ENCODE data around the gene PLCB2.

The PLCB2 gene

GRCh38 chr15:40242213-40242599 is 65.5 kb downstream of the PLCB2 start:
- H3K4me3 ChIP-seq (ENCODE audit: low read depth, low read length), result no peak overlapping the region
- CTCF ChIA-PET, result interaction anchor here (1.5 to 49.7 kb wide), 4 partner anchors 11 to 29 kb away, joined by 3 to 1718 read pairs (median 32); no protein-coding TSS in a partner anchor
- POLR2A ChIA-PET, result no interaction called here
- no peak for TF ChIP-seq CTCF (IDR thresholded peaks at IDR 0.05; ENCODE audit: insufficient read depth, low read length, missing control alignments)
- DNase-seq (ENCODE audit: low read depth, low spot score), result no peak

- CTCF ChIA-PET, result interaction anchor here (1.3 to 49.7 kb wide), 4 partner anchors 8 to 29 kb away, joined by 6 to 1718 read pairs (median 32); no protein-coding TSS in a partner anchor
- no peak for TF ChIP-seq CTCF (IDR thresholded peaks at IDR 0.05; ENCODE audit: insufficient read depth, low read length, missing control alignments)
- POLR2A ChIA-PET, result no interaction called here
Measured at GRCh38 chr15:40241269-40242212, 66.2 kb downstream of the PLCB2 start.

GRCh38 chr15:40240619-40241221 is 67.0 kb downstream of the PLCB2 start:
- no peak overlapping the region for H3K4me3 ChIP-seq (ENCODE audit: low read depth, low read length)
- no peak for DNase-seq (ENCODE audit: low read depth, low spot score)
- TF ChIP-seq CTCF (IDR thresholded peaks at IDR 0.05; ENCODE audit: insufficient read depth, low read length, missing control alignments), result no peak
- CTCF ChIA-PET, result interaction anchor here (1.3 to 49.7 kb wide), 3 partner anchors 9 to 30 kb away, joined by 6 to 1718 read pairs (median 58); no protein-coding TSS in a partner anchor
- POLR2A ChIA-PET, result no interaction called here

More at GRCh38 chr15:40241269-40242212, 66.2 kb downstream of the PLCB2 start:
- no peak overlapping the region for H3K4me3 ChIP-seq (ENCODE audit: low read depth, low read length)
- DNase-seq (ENCODE audit: low read depth, low spot score), result no peak

GRCh38 chr15:40239693-40240618 is 67.8 kb downstream of the PLCB2 start:
- DNase-seq (ENCODE audit: low read depth, low spot score), result no peak
- TF ChIP-seq CTCF (IDR thresholded peaks at IDR 0.05; ENCODE audit: insufficient read depth, low read length, missing control alignments), result no peak
- ChIA-PET CTCF (interaction anchor here (1.3 to 49.7 kb wide), 5 partner anchors 8 to 31 kb away, joined by 4 to 1718 read pairs (median 8); no protein-coding TSS in a partner anchor), POLR2A (no interaction called here)
- H3K4me3 ChIP-seq (ENCODE audit: low read depth, low read length), result no peak overlapping the region

- POLR2A ChIA-PET, result no interaction called here
- DNase-seq (ENCODE audit: low read depth, low spot score), result no peak
- H3K4me3 ChIP-seq (ENCODE audit: low read depth, low read length), result peak overlapping the region; percentile 48
- CTCF ChIA-PET, result interaction anchor here (1.9 to 49.7 kb wide), 5 partner anchors 9 to 32 kb away, joined by 4 to 1718 read pairs (median 8); no protein-coding TSS in a partner anchor
- no peak for TF ChIP-seq CTCF (IDR thresholded peaks at IDR 0.05; ENCODE audit: insufficient read depth, low read length, missing control alignments)
Measured at GRCh38 chr15:40239404-40239692, 68.4 kb downstream of the PLCB2 start.
